Measurements from ENCODE around the gene KIRREL3.

The KIRREL3 gene

GRCh38 chr11:126951465-126951864, 49.1 kb downstream of the KIRREL3 start:
- DNase-seq, result no peak

DNA sequence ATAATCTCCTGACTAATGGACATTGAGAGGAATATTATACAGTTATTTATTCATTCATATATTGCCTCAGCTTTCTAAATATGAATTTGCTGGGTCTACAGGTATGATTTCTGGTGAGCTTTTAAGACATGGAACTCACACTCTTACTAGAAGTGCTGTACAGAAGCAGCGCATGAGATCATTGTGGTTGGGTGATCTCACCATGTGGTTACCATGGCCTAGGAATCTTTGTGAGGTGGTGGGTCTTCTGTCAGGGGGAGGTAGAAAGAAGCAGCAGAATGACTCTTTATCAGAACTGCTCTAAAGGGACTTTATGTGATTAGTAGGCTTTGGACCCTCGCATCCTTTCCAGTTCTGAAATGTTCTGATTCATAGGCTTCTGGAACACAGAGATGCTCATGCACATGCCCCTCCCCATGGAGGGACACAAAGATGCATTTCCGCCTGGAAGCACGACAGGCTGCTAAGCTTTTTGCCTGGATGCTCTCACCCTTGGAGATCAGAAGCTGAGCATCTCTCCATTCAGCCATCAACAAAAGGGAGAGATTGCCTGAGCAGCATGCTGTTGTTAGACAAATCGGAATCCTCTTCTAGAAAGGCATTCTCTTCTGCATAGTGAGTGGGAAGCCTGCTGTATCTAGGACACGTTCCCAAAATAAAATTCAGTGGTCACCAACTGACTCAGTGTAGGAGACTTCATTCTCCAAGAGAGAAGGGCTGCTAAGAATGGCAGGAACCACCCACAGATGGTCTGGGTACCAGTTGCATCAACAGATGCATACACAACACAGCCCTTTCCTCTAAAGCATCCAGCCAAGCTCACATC, 51.3 kb downstream of the KIRREL3 start:
- DNase-seq, result peak in 1 of 5 experiments; percentile 22

DNA sequence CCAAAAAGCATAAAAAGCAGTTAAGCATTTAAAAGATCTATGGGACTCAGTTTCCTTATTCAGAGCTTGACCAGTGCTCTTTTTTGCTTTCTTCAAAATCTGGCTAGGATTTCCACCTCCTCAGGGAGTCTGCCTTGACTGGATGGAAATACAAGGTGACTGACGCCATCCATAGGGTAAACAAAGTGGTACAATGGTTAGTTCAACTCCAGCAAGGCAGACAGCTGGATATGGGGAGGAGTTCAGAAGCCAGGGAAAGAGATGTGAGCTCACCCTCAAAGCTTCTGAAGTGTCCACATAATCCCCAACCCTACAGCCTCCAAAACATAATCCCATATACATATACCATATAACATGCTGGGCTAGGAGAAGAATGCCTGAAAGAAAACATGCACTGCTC, 52.0 kb downstream of the KIRREL3 start:
- DNase-seq, result no peak

GRCh38 chr11:126945319-126945718, 55.3 kb downstream of the KIRREL3 start:
- DNase-seq, result no peak

GRCh38 chr11:126943316-126943715, 57.3 kb downstream of the KIRREL3 start:
- DNase-seq, result no peak

GRCh38 chr11:126942146-126942545, 58.4 kb downstream of the KIRREL3 start:
- no peak for DNase-seq

DNA sequence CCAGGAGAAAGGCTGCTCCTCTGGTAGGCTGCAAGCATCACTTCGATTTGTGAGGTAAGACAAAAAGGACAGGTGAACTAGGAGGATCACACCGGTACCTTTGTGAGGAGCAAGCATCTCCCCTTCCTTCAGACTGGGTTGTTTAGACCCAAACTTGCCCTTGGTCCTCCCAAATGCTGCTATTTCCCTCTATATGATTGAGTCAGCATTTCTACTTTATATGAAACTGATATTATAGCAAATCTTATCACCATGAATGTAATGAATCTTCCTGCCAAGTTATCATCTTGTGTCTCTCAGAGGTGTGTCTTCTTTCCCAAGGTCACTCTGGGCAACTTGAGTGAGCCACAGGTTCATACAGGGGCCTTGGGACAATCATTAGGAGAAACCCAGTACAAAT, 61.0 kb downstream of the KIRREL3 start:
- DNase-seq, result no peak

DNA sequence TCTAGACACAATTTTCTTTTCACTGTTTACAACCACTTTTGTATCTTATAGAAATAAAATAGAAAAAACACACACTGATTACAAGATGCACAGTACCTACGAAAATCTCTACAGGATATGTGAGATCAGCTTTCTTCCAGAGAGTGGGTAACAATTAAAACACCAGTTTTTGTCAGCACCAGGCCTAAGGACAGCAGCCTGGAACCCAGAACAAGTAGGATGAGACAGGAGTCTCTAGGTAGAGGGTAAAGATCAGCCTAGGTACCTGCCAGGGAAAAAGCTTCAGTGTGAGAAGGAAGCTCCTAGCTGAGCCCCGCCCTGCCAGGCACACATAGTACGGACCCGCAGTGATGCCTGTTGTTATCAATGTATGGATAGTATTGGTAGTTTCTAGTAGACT, 61.9 kb downstream of the KIRREL3 start:
- no peak for DNase-seq

- no peak for DNase-seq
Measured at GRCh38 chr11:126930091-126930841, 70.3 kb downstream of the KIRREL3 start.

- no peak for DNase-seq
Measured at GRCh38 chr11:126929179-126930061, 71.2 kb downstream of the KIRREL3 start.

DNA sequence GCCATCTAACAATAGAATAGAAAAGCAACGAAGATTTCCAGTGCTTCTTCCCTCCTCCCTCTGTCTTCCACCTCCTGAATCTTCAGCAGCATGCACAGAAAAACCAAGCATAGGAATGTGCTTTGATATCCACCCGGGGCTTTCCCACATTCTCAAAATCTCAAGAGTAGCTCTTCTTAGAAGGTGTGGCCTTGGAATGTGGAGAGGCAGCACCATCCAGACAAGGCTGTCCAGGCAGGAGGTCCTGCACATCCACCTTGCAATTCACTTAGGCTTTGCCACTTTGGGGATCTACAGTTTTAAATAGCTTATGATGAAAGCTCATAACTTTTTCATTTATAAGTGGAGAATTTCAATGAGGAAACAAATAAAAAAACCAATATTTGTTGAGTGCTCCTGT, 72.9 kb downstream of the KIRREL3 start:
- no peak for DNase-seq

DNA sequence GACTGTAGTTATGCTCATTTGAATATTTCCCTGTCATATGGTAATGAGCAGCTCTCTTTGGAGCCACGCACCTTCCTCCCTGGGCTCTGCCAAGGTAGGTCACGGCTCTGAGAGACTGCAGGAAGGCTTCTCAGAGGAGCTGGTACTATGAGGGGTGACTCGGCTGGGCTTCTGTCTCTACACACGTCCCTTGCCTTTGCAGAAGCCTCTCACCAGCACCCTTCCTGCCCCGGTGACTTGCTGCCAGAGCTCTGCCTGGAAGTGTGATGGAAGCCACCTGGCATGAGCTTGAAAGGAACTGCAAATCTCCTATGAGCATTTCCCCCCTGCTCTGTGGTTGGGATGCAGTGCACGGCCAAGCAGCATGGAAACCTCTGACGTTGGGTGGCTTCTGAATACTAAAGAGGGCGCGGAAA, 74.2 kb downstream of the KIRREL3 start:
- no peak for DNase-seq

DNA sequence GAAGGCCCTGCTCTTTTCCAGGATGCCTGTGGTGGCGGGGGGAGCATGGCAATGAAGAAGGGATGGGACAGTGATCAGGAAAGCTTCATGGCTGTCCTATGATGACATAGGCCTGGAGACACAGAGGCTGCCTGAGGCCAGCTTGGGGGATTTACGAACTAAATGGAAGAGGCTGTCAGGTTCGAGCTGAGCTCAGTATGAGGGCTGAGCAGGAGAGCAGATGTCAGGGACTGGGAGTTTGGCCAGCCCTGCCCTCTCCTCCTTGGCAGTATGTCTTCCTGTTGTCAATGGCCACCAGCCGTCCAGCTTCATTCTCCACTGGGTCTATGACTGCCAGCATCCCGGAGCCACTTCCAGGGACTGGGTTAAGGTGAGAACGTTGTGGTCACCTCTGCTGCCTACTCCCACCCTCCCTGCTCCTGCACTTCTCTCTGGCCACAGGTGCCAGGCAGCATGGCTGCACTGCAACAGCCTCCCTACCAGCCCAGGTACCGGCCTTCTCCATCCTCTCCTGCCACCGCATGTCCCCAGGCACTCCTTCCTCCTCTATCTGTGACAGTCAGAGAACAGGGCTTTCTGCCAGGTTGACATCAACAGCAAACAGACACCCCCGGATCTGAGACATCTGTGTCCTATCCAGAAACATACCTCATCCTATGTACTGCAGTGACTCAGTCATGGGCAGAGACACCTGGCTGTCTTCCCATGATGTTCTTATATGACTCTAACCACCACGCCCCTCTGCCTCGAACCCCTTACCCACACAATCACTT, 75.1 kb downstream of the KIRREL3 start:
- DNase-seq, result no peak

DNA sequence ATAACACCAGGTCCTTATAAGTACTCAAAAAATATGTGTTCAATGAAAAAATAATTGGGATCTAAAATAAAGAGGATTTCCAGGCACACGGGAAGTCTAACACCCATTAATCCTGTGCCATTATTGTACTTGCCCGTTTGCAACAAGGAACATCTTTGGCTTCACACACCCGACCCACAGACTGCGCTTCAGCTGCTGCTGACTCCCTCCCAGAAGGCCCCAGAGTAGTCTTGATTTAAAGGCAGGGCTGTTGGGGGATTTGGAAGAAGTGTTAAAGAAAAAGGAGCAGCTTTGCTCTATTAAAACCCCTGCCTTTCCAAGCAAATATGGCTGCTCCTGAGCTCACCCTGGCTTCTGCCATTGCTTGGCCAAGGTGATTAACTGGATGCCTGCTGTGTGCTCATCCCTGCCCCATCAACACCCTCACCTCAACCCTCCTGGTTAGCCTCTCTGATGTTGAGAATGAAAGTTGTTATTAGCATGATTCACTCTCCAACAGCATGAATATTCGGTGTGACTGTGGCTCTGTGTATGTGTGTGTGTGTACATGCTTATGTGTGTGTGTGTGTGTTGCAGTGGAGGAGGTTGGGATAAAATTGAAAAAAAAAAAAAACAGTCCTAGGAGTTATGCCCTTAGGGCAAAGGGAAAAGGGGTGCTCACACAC, 76.1 kb downstream of the KIRREL3 start:
- DNase-seq, result no peak

DNA sequence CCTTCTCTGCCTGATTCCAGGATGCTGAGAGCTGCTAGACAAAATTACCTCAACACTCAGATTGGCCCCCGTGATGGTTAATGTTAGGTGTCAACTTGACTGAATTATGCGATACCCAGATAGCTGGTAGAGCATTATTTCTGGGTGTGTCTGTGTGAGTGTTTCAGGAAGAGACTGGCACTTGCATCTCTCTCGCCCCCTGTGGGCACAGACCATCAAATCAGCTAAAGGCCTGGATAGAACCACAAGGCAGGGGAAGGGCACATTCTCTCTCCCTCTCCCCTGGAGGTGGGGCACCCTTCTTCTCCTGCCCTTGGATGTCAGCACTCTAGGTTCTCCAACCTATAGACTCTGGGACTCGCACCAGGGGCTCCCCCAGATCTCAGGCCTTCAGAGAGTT, 79.7 kb downstream of the KIRREL3 start:
- peak in 1 of 5 experiments; percentile 38 for DNase-seq

- peak in 1 of 5 experiments; percentile 81 for DNase-seq
Measured at GRCh38 chr11:126919147-126919823, 81.3 kb downstream of the KIRREL3 start.

- no peak for DNase-seq
Measured at GRCh38 chr11:126918556-126918955, 82.0 kb downstream of the KIRREL3 start.

- peak in 1 of 5 experiments; percentile 96 for DNase-seq
Measured at GRCh38 chr11:126917531-126918204, 82.9 kb downstream of the KIRREL3 start.

GRCh38 chr11:126915430-126915829, 85.1 kb downstream of the KIRREL3 start:
- DNase-seq, result peak in 1 of 5 experiments; percentile 7

GRCh38 chr11:126914941-126915340, 85.6 kb downstream of the KIRREL3 start:
- DNase-seq, result no peak

All from T-helper 2 cell (primary cell).